DMS 273 (cell line): ENCODE data around the gene RNASE13.
A peak's percentile ranks its signal among the peaks of the same experiment; 100 is the strongest.
"Not testable (repeated sequence)": the region's sequence is repeated elsewhere in the genome, so short reads cannot be mapped to it uniquely, and the experiment has no call there.

Source experiments
- DNase-seq: peaks from one replicate; lab custom pipeline; 2025; ENCODE audit not compliant: unreplicated experiment; lab: John Stamatoyannopoulos, UW

RNASE13 gene

GRCh38 chr14:21042918-21043317 is 8.3 kb upstream of the RNASE13 start:
- peak; percentile 30 for DNase-seq

DNA sequence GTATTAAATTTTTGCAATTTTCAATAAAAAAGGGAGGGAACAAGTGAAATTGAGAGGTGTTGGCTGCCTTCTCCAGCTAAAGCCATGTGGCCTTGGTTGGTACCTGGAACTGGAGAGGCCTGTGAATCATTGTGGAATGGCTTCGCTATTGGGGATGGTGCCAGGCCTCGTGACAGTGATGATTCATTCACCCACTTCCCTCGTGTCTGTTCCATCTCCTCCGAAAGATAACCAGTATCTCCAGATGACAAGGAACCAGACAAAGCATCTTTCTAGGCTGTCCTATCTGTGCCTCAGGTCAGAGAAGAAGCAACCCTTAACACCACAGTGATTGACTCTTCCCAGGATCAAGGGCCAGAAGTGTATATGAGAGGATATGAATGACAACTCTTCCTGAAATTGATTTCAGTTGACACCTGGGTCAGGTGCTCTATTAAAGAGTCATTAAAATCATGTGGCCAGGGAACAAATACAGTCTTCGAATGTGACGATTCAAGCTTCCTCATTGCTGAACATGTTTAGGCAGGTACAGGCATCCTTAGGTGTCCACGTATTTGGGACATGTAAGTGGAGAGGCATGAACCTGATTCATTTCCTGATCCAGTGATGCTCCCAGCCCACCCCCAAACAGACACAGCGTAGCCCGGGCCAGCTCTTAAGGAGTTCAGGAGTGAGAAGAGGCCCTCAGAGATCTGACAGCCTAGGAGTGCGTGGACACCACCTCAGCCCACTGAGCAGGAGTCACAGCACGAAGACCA is 7.2 kb upstream of the RNASE13 start, which contains the start of gene RNASE7:
Gene RNASE7, plus strand, starts transcription at position 687 of the 758 bp plus-strand sequence. CDS start 631 bp downstream, outside the sequence.
- DNase-seq, result no peak

DNA sequence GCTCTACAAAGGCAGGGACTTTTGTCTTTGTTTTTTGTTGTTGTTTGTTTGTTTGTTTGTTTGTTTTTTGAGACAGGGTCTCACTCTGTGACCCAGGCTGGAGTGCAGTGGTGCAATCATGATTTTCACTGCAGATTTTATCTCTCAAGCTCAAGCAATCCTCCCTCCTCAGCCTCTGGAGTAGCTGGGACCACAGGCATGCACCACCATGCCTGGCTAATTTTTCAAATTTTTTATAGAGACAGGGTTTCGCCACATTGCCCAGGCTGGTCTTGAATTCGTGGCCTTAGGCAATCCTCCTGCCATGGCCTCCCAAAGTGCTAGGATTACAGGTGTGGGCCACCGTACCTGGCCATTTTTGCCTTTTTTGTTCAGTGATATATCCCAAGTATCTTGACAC is 6.3 kb upstream of the RNASE13 start:
- DNase-seq, result not testable (repeated sequence)

DNA sequence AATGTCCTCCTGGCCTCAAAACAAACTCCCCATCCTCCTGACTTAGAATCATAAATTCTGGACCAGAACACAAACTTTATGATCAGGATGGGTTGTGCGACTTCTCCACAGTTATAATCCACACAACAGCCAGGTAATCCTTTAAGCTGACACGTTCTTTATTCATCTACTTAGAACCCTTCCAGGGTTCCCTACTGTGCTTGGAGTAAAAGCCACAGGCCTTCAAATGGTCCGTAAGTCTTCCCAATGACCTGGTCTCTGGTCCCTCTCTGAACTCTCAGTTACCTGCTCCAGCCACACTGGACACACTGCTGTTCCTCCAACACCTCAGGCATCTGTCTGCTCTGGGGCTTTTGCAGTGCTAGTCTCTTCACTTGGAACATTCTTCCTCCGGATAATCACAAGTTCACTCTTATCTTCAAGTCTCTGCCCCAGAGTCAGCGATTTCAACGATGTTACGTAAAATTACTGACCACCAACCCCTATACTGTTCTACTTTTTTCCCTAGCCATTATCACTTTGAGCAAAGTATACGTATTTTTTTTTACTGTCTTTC is 5.8 kb upstream of the RNASE13 start:
- DNase-seq, result no peak

DNA sequence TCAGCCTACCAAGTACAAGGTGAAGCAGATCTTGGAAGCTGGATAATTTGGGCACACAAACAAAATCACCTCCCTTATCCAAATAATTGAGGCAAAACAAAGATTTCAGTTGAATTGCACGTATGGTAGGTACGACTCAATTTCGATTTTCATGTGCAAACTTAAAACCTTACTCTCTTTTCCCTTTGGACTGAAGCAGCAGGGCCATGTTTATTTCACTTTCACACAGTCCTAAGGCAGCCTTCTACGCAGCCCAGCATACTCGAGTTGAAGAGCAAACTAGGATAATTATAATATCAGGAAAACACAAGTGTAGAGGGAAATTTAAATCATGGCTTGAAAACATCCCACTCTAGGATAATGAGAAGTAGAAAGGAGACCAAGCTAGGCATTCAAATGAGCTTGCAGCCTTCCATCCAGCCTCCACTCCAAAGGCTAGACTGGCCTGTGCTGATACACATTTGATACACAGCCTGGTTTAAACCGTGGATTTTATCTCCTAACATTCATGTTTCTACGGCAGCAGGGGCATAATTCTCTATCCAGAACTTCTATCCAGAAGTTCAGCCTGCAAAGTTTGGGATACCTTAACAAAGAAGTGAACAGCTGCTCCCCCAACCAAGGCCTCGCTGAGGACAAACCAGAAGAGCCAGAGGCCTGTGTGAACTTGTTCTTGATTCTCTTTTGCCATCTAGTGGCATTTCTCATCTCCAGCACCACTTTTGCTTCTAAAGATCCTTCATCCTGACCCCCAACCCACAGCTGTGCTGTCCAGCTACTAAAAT is 5.2 kb upstream of the RNASE13 start:
- DNase-seq, result peak; percentile 89

DNA sequence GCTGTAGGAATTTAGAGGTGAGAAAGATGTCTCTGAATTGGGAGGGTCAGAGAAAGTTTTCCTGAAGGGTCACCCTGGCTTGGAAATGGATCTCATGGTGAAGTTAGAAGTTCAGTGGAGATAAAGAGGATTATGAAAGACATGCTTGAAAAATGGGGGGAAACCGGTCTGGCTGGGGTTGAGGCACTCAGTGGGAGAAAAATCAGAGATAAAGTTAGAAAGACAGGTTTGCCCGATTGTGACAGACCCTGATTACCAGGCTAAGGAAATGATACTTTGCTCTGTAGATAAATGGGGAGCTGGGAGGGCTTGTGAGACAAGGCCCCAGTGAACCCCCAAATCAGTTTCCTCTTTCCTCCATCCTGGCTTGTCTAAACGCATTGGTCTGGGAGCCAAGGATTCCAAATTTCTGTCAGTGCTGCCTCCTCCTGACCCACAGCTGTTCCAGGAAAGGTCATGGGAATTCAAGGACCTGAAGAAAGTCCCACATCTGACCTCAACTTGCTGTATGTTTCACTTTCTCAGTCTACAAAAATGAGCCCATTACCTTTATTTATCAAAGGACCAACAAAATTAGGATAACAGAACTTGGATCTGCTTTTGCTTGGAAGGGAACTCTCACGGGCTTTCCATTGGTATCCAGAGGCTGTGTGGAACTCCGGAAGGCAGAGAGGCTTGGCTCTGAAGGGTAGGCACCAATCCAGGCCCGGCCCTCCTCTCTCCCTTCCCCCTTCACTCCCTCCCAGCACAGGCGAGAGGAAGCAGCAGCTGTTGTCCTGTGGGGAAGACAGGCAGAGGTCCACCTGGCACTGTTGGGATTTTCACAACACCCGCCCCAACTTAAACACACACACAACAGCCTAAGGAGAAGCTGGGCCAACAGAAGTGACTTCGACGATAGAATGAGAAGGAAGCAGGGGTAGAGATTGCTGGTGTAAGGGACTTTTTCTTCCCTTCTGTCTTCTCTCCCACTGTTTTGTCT is 4.1 kb upstream of the RNASE13 start:
- DNase-seq, result peak; percentile 90

DNA sequence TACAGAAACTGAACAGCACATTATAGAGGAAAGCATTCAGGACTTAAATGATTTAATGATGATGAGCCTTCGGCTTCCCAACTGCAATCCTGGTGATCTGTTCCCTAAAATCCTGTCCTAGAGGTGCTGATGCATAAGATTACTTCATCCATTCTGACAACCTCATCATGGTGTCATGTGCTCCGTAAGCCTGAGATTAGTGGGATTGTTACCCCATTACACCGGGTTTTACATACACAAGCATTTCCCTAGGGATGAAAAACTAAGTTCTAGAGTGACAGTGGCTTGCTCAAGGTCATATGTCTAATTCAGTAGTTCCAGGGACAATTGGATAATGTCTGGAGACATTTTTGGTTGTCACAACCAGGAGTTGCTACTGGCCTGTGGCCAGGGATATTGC is 2.5 kb upstream of the RNASE13 start:
- no peak for DNase-seq

DNA sequence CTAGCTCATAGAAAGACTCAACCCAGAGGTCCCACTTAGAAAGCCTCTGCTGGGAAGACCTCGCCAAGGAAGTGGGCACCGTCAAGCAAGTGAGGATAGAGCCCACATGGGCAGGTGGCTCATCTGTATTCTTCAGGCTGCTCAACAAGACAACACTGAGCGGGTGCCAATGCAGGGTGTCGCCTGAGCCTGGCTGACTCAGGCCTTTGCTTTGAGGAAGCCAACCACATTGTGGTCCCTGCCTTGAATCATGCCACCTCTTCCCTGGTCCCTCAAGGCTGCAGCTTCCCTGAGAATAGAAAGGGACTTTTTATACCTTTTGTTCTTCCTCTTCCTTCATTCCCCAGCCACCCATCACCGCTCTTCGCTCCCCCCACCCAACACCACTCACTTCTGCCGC is 2.1 kb upstream of the RNASE13 start:
- no peak for DNase-seq

GRCh38 chr14:21033133-21033698 is 1.4 kb downstream of the RNASE13 start:
- no peak for DNase-seq

DNA sequence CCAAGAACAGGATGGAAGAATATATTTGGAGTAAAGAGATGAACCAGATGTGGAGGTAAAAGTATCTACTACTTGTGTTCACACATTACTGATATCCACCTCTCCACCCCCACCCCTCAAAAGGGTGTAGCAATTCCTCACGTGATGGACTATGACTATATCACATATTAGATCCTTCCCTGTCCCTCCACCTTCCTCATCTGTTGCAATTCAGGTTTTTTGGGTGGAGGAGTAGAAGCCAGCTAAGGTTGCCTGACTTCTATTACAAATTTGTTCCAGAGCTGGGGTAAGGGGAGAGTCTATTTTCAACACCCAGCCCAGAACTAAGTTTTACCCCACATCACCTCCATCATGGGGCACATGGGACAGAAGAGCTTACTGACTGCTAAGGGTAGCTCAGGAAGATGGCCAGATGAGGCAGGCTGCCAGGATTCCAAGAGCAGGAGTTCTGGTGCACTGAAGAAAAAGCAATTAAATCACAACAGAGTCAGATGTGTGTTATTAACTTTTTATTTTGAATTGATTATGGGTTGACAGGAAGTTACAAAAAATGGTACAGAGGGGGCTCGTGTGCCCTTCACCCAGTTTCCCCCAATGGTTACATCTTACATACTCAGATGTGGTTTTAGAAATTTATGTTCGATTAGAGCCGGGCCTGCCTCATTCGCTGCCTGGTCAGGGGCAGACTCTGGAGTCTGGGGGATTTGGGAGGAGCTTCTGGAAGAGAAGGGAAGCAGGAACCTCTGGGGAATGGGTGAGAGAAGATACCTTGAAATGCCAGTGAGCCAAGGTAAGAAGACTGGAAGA is 2.1 kb downstream of the RNASE13 start:
- DNase-seq, result no peak

GRCh38 chr14:21030531-21030930 is 4.1 kb downstream of the RNASE13 start:
- DNase-seq, result no peak

DNA sequence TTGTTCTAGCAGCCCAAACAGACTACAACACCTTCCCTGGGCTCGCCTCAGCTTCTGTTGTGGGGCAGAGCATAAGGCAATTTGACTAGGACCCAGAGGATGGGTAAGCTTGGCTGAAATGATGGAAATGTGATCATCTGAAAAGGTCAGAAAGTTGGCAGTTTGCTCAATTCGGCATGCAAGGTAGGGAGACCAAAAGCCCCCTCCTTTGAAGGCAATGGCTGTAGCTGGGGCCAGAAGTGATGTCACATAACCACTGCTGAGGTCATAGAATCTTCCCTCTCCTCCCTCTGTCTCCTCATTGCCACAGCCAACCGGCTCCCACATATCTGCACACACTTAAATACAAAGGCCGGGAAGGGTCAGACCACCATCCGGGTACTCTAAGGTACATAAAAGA is 4.7 kb downstream of the RNASE13 start, which contains the start of gene TPPP2:
Gene TPPP2, plus strand, starts transcription at position 301 of the 400 bp plus-strand sequence. CDS start 365 bp downstream, outside the sequence.
- no peak for DNase-seq

GRCh38 chr14:21026988-21027315 is 7.7 kb downstream of the RNASE13 start:
- DNase-seq, result no peak

DNA sequence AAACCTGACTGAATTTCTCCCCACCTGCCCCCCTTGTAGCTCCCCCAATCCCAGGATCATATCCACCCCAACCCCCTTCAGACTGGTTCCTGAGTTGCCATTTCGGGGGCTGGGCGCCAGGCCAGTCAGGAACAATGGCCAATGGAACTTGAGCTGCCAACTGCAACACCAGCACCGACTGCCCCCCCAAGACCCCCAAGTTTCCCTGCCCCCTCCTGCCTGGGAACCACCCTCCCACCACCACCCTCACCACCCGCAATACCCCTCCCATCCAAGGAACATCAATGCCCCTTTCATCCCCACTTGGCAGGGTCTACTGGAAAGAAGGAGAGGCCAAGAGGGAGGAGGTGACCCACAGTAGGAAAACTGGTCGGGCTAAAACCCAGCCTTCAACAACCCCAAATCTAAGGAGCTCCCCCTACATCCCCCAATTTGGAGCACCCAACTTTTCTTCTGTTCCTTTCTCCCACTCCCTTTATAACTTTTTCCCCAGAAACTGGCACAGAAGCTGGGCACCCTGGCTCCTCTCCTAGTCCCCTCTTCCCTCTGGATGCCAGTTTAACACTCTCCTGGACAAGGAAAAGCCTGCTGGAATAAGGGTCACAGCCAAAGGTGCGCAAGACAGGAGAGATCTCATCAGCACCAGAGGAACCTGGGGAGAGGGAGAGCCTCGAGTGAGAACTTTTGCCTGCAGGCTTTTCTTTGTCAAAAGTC is 8.2 kb downstream of the RNASE13 start:
- DNase-seq, result no peak

DNA sequence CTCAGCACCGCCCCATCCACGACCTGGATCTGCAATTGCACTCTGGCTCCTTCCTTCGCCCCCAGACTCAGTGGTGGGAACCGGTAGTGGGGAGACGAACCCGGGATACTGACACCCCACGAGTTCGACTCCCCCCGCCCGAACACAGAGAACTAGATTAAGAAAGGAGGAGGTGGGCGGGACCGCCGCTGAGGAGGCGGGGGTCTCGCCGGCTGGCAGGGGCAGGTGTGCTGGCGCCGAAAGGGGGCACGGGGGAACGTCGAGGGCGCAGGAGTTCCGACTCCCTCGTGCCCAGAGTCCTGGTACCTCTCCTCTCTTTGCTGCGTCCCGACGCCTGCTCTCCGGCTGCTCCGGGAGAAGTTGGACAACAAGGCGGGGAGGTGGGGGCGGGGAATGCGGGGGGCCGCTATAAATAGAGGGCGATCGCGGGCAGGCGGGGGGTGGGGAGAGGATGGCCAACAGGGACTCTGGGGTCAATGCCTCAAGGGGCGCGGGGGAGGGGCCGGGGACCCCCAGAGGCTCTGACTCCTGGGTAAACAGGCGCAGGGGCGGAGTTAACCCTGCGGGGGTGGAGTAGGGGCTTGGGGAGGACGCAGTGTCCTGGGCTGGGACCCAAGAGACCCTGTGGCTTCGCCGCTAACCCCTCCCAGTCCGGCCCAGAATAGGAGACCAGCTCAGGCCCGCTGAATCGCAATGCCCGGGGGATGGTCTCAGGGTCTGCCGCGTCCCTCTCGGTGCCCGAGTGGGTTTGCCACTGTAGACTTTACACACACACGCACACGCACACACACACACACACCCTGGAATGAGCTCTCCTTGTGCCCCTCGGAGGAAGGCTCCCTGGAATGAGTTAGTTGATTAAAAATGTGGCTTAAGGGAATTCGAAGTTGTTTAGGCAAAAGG is 9.0 kb downstream of the RNASE13 start:
- peak; percentile 38 for DNase-seq

GRCh38 chr14:21024585-21025370 is 9.8 kb downstream of the RNASE13 start, which contains the start of gene NDRG2:
NDRG2 (minus strand) TSS chr14:21025061; CDS start chr14:21023315, 1,746 bp downstream.
- DNase-seq, result peak; percentile 78
